Nephron progenitor cell (in vitro differentiated cells): ENCODE measurements around the gene MPDZ.

Source experiments
- DNase-seq: peaks from one replicate; pipeline ENCODE4 v3.0.0; 2021
- H3K27ac Mint-ChIP-seq: 2 replicates; pipeline ENCODE4 v1.8.0; 2021; ENCODE audit warnings: mild to moderate bottlenecking, moderate library complexity, mixed read lengths
- H3K27me3 Mint-ChIP-seq: 2 replicates; pipeline ENCODE4 v1.8.0; 2021; ENCODE audit warnings: mild to moderate bottlenecking, low read depth, mixed read lengths; ENCODE audit not compliant: poor library complexity
- H3K36me3 Mint-ChIP-seq: 2 replicates; pipeline ENCODE4 v1.8.0; 2021; ENCODE audit warnings: low read depth, mixed read lengths
- H3K4me1 Mint-ChIP-seq: 2 replicates; pipeline ENCODE4 v1.8.0; 2021; ENCODE audit warnings: mixed read lengths
- H3K4me3 Mint-ChIP-seq: 2 replicates; pipeline ENCODE4 v1.8.0; 2021; ENCODE audit warnings: mild to moderate bottlenecking, moderate library complexity, mixed read lengths
- H3K9me3 Mint-ChIP-seq: 2 replicates; pipeline ENCODE4 v1.8.0; 2021; ENCODE audit warnings: mild to moderate bottlenecking, moderate library complexity, mixed read lengths
- CTCF ChIP-seq: fragments of 200-600 bp; sonication (generic); IDR thresholded peaks from 2 replicates; pipeline ENCODE4 v1.5.0; 2021; ENCODE audit warnings: antibody characterized with exemption

MPDZ gene

GRCh38 chr9:13140843-13141592, 138.5 kb downstream of the MPDZ start:
- Mint-ChIP-seq H3K27ac (no peak overlapping the region), H3K9me3 (no peaks in the 10 kb centered on the region), H3K4me1 (peaks cover 17% of the 10 kb centered on the region), H3K36me3 (peaks cover 26% of the 10 kb centered on the region), H3K4me3 (no peak overlapping the region), H3K27me3 (no peaks in the 10 kb centered on the region)
- TF ChIP-seq CTCF = no peak
- DNase-seq = no peak

- no peak for TF ChIP-seq CTCF
- no peak for DNase-seq
- peaks cover 36% of the 10 kb centered on the region for H3K36me3 Mint-ChIP-seq
- peak overlapping the region; percentile 50 for H3K27ac Mint-ChIP-seq
- H3K27me3 Mint-ChIP-seq = no peaks in the 10 kb centered on the region
- H3K4me3 Mint-ChIP-seq = no peak overlapping the region
- H3K4me1 Mint-ChIP-seq = peaks cover 16% of the 10 kb centered on the region
- no peaks in the 10 kb centered on the region for H3K9me3 Mint-ChIP-seq
These were observed 139.8 kb downstream of the MPDZ start for GRCh38 chr9:13139641-13140171.

- no peak overlapping the region for H3K27ac Mint-ChIP-seq
- no peak for TF ChIP-seq CTCF
- no peak overlapping the region for H3K4me3 Mint-ChIP-seq
- no peaks in the 10 kb centered on the region for H3K9me3 Mint-ChIP-seq
- H3K27me3 Mint-ChIP-seq = no peaks in the 10 kb centered on the region
- H3K4me1 Mint-ChIP-seq = peaks cover 5% of the 10 kb centered on the region
- H3K36me3 Mint-ChIP-seq = peaks cover 40% of the 10 kb centered on the region
- no peak for DNase-seq
These were observed 142.1 kb downstream of the MPDZ start for GRCh38 chr9:13137426-13137825.

- Mint-ChIP-seq H3K4me1 (no peaks in the 10 kb centered on the region), H3K27ac (no peak overlapping the region), H3K36me3 (peaks cover 44% of the 10 kb centered on the region), H3K9me3 (no peaks in the 10 kb centered on the region), H3K4me3 (no peak overlapping the region), H3K27me3 (no peaks in the 10 kb centered on the region)
- no peak for TF ChIP-seq CTCF
- no peak for DNase-seq
These were observed 147.5 kb downstream of the MPDZ start for GRCh38 chr9:13131991-13132390.

GRCh38 chr9:13131416-13131815, 148.1 kb downstream of the MPDZ start:
- no peaks in the 10 kb centered on the region for H3K27me3 Mint-ChIP-seq
- no peaks in the 10 kb centered on the region for H3K4me1 Mint-ChIP-seq
- no peak for TF ChIP-seq CTCF
- peaks cover 44% of the 10 kb centered on the region for H3K36me3 Mint-ChIP-seq
- no peak overlapping the region for H3K4me3 Mint-ChIP-seq
- no peak overlapping the region for H3K27ac Mint-ChIP-seq
- DNase-seq = no peak
- no peaks in the 10 kb centered on the region for H3K9me3 Mint-ChIP-seq
